ENCODE data around the gene MXD3.
"Not testable (repeated sequence)": the region's sequence is repeated elsewhere in the genome, so short reads cannot be mapped to it uniquely, and the experiment has no call there.

Gene MXD3

GRCh38 chr5:177317959-177318377 lies 6.3 kb upstream of the MXD3 start:
- peak; percentile 80 to 81 for DNase-seq

- no peak for DNase-seq
Observed at GRCh38 chr5:177316005-177316404, 4.3 kb upstream of the MXD3 start.

- DNase-seq = no peak
Observed at GRCh38 chr5:177315411-177315810, 3.7 kb upstream of the MXD3 start.

DNA sequence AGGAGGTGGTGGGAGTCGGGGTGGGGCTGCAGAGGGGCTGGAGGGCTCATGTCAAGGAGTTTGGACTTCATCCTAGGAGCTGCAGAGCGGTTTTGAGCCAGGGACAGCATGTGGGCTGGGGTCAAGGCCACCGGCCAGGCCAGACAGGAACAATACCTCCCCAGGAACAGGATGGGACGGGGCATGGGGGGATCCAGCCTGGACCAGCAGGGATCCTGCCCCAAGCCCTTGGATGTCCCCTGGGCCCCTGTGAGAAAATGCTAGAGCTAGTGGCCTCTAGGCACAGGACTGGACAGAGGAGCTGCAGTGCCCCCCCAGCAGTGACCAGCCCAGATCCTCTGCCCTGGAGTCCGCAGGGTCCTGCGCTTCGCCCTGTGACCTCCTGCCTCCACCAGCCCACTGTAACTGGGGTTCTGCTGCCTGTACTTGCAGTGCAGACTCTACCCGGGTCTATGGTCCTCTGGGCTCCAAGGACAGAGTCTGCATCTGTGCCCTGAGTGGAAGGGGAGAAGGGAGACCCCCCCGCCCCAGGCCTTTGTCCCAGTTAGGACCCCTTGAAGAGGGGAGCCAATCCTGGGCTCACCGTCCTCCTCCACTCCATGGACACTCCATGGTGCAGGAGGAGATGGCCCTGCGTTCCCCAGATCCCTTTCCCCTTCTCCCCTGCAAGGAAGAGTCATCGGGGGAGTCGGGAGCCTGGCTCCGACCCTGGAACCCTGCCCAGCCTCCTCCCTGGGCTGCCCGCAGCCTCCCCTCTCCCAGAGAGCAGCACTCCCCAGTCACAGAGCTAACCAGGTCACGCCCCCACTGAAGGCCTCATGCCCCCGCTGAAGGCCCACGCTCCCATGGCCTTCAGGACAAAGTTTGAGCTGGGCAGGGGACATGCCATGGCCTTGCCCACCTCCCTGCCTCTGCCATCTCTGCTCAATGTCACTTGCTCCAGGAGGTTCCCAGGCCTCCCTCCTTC lies 3.0 kb upstream of the MXD3 start:
- DNase-seq = no peak

DNA sequence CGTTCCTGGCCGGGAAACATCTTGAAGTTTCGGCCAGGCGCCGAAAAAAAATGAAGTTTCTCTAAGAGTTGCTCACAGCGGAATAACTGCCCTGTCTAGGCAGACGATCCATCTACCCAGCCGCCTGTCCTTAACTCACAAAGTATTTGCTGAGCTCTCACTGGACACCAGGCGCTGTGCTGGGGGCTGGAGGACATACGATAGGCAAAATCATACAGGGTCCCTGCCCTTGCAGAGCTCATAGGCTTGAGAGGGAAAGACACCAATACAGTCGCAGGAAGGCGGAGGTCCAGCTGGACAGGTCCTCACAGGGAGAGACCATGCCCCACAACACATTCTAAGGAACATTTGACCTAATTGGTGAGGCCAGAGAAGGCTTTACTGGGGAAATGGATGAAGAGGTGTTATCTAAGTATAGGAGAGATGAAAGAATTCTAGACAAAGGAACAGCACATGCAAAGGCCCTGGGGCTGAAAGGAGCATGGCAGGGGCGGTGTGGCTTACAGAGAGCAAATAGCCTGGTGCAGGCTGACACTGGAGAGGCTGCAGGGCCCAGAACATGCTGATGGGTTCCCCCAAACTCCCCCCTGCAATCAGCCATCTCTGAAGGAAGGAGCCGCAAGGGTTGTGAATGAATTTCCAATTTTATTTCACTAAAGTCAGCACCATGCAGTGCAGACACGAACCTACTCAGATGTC lies 2.0 kb upstream of the MXD3 start:
- no peak for DNase-seq

DNA sequence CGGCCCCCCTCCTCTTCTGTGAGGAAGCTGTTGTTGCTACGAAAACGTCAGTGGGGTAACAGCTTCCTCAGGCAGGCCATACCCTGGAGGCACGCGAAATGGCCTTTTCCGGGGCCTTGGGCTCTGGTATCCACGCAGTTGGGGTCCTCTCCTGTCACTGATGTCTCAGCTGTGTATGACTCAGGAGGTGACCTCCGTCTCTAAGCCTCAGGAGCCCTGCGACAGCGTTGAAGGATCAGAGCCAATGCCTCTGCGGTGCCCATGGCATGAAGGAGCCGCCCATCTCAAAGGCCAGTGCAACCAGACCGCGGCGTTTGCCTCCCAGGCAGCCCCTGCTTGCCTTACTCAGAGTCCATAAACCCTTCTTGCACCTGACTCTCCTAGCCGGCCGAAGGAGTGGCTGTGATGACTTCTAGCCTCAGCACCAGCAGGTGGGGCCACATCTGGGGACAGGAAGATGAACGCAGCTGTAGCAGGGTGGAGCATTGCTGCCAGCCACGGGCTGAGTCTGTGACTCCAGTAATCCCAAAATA lies 1.0 kb upstream of the MXD3 start:
- peak in 1 of 2 donors; percentile 30 for DNase-seq

DNA sequence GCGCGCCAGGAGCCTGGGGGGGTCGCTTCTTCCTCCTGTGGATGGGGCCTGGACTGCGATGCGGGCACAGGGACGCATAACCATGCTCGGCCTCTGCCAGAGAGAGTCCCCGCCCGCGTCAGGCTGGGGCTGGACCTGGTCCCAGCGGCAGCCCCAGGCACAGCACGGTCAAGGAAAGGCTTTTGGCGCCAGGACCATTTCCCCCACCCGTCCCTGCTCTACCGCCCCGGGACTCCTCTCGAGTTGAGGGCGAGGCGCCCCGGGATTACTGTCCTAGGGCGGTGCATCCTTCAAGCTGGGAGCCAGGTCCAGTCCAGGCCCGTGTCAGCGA lies 341 bp downstream of the MXD3 start:
- DNase-seq = no peak

- peak; percentile 34 to 51 for DNase-seq
Observed at GRCh38 chr5:177310757-177311391, 824 bp downstream of the MXD3 start.

DNA sequence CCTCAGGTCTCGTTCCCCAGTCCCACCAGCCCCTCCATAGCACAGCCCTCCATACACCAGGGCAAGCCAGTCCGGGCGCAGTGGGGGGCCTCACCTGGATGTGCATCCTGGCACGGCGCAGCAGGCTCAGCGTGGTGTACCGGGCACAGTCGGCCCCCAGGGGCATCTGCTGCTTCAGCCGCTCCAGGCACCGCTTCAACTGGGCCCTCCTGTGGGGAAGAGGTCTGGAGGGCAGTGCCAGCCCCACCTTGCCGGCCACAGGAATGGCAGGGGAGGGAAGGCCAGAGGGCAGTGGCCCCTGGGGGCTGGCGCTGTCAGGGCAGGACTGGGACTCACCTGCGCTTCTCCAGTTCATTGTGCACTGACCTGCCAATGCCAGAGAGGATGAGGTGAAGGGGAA lies 1.4 kb downstream of the MXD3 start:
- DNase-seq = no peak

- DNase-seq = peak; percentile 77 to 79
Observed at GRCh38 chr5:177309351-177310191, 2.1 kb downstream of the MXD3 start.

- DNase-seq = no peak
Observed at GRCh38 chr5:177308740-177309139, 3.0 kb downstream of the MXD3 start.

GRCh38 chr5:177307544-177308363 lies 3.9 kb downstream of the MXD3 start:
- no peak for DNase-seq

GRCh38 chr5:177306674-177307543 lies 4.8 kb downstream of the MXD3 start:
- DNase-seq = peak; percentile 46 to 64

DNA sequence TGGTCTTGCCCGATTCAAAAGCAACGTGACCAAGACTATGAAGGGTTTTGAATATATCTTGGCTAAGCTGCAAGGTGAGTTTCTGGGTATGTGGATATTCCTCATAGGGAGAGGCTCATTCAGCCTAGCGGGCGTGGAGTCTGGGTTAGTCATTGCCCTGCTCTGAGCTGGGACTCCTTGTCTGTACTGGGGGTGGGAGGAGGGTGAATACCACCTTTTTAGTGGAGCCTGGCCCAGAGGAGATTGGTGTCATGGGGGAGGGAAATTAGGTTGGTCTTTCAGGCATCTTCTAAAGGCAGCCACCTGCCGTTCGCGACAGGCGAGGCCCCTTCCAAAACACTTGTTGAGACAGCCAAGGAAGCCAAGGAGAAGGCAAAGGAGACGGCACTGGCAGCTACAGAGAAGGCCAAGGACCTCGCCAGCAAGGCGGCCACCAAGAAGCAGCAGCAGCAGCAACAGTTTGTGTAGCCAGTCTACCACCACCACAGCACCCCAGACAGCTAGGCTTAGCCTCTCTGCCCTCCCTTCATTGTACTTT lies 5.5 kb downstream of the MXD3 start:
- DNase-seq = not testable (repeated sequence)

DNA sequence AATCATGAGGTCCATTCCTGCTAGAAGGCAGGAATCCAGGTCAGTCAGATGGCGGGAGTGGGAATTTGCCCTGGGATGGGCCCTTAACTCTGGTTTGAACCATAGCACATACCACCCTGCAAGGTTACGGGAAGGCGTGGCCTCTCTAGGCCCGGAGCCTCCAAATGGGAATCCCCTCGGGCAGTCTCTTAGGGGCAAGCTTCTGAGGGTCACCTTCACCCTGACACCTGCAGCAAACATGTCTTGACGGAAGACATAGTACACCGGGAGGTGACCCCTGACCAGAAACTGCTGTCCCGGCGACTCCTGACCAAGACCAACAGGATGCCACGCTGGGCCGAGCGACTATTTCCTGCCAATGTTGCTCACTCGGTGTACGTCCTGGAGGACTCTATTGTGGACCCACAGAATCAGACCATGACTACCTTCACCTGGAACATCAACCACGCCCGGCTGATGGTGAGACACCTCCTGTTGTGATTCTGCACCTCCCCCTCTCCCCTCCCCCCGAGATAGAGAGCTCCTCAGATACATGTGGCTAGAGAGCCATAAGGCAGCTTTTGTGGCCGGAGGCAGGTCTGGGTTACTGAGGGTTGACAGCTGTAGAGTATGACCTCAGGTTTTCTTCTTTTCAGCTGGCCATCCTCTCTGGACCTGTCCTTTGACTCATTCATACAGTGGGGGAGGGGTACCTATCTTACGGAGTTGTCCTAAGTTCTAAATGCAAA lies 7.1 kb downstream of the MXD3 start:
- peak in 1 of 2 donors; percentile 20 for DNase-seq

- no peak for DNase-seq
Observed at GRCh38 chr5:177303925-177304391, 7.7 kb downstream of the MXD3 start.

DNA sequence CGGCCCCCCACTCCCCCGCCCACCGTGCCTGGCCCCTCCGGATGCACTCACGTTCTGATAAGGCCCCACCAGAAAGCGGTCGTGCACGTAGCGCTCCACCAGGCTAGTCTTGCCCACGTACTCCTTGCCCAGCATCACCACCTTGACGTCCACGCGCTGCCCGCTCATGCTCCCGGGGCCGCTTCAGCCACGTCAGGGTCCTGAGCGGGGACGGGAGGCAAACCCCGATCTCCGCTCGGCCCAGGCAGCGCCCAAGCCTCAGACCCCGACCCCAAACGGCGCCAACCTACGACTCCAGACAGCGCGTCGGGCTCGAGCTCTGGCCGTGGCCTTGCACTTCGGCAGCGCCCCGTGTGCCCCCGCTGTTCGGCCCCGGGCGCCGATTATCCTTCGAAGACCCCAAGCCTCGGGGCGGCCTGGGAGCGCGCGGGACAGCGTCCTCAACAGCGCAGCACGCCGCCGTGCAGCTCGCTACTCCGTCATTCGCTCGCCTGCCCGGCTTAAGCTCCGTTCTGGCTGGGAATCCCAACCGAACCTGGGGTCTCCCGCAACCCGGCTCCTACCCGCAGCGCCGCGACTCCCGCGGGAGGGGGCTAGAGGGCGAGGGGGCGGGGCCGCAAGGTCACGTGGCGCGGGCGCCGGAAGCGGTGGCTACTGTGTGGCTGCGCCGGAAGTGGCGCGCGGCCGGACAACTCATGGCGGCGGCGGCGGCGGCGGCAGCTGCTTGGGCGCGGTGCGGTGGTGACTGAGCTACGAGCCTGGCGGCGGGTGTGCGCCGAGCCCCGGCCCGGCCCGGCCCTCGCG lies 8.4 kb downstream of the MXD3 start, which contains the start of the genes PRELID1 and RAB24:
Gene PRELID1, plus strand, starts transcription at position 679 of the 804 bp plus-strand sequence. CDS start 187 bp downstream, outside the sequence.
Gene RAB24, minus strand, starts transcription at position 599 of the 804 bp plus-strand sequence. Its CDS starts 431 bp downstream, at position 168.
- peak; percentile 85 to 88 for DNase-seq

Data from CD4-positive, alpha-beta T cell treated with Interleukin-4 for 1 hour (primary cell).